GM19240 (cell line): ENCODE data around the gene TMEM212.
A peak's percentile ranks its signal among the peaks of the same experiment; 100 is the strongest.

ENCODE experiments used
- DNase-seq: peaks from one replicate; pipeline ENCODE4 v3.0.0; 2011; ENCODE audit warnings: low spot score; ENCODE audit not compliant: insufficient read length

TMEM212 gene

DNA sequence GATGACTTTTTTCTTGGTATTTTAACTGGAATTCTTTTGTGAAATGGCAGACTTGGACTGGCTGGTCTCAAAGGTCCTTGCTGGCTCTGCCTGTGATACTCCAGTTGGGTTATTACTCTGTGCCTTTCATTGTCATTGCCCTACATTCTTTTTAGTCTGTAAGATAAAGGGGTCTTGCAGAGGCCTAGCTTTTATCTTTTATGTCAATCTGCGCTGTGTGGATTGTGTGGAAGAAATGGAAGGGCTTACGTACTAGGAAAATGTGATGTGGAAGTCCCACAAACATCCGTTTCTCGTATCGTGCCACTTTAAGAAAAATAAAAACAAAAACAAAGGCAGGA lies 8.7 kb upstream of the TMEM212 start:
- no peak for DNase-seq

- DNase-seq: no peak
Measured at GRCh38 chr3:171835116-171835515, 8.0 kb upstream of the TMEM212 start.

DNA sequence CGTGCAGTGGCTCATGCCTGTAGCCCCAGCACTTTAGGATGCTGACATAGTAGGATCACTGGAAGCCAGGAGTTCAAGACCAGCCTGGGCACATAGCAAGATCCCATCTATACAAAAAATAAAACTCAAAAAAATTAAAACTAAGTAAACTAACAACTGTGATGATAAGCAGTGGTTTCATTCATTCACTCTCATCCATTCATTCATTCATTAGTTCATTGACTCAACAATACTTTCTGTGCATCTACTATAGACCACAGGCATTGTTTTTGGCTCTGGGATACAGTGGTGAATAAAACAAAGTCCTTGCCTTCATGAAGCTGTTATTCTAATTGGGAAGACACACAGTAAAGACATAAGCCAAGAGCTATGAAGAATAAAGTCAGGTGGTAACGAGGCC lies 7.5 kb upstream of the TMEM212 start:
- no peak for DNase-seq

DNA sequence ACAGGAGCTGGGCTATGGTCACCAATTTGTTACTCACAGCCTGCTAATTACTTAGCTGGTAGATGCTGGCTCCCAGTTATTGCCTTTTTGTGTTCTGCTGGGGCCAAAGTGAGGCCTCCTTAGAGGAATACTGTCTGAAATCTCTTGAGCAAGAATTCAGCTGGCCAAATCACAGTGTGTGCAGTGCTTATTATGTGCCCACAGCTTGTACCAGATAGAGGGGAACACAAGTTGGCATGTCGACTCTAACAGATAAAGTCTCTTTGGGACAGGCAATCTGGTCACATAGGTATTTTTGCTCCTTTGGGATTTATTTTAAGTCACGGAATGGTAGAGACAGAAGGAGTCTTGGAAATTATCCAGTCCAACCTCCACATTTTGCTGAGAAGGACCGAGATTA lies 6.3 kb upstream of the TMEM212 start:
- DNase-seq: no peak

DNA sequence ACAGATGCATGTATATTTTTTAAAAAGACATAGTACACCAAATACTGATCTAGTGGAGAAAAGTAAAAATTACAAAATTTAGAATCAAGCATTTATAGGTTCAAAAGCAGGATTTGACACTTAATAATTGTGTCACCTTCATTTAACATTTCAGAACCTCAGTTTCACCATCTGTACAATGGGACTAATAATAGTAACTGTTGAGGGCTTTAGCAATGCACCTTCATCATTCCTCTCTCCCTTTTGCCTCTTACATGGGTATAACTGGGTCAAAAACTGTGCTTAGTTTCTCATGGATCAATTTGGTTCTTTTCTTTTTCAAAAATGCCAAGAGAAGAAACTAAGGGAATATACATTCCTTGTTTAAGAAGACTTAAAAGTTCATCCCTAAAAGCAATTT lies 5.5 kb upstream of the TMEM212 start:
- no peak for DNase-seq

GRCh38 chr3:171838218-171838720 lies 4.9 kb upstream of the TMEM212 start:
- no peak for DNase-seq

DNA sequence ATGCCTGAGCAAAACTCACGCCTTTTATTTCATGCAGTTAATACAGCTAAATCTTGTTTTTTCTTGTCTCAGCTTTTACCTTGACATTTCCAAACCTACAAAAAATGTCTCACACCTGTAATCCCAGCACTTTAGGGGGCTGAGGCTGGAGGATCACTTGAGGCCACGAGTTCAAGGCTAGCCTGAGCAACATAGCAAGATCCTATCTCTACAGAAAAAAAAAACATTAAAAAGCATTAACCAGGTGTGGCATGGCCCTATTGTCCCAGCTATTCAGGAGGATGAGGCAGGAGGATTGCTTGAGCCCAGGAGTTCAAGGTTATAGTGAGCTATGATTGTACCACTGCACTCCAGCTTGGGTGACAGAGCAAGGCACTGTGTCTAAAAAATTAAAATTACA lies 3.9 kb upstream of the TMEM212 start:
- no peak for DNase-seq

- no peak for DNase-seq
Measured at GRCh38 chr3:171840445-171840810, 2.7 kb upstream of the TMEM212 start.

DNA sequence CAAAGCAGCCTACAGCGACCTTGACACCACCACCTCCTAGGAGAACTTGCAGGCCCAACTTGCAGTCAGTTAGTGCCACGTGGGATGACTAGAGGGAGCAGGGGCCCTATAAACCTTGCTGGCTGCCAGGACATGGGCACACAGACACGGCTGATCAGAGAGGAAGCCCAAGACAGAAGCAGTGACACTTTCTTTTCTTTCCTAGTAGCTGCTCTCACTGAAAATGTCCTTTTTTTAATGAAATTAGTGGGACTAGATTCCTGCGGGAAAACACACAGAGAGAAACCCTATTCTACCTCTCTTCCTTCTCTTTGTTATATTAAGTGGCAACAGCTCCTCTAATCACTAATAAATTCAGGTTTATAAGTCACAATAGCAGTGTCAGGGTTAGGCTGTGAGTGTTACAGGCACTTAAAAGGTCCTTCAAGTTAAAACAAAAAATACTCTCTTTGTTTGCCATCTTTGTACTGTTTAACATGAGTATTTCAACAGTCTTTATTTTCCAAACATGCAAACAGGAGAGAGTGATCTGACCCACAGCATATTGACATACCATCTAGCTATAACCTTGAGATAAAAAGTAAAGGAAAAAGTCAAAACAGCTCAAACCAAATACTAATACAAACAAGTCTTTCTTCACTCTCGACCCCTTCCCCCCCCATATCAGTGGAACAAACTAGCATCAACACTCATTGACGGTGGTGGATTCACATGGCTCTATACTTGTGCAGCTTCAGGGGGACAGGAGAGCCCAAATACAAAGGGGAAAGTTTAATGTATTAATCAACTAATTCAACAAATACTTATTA lies 2.1 kb upstream of the TMEM212 start:
- DNase-seq: no peak

- DNase-seq: no peak
Measured at GRCh38 chr3:171841620-171842000, 1.5 kb upstream of the TMEM212 start.

GRCh38 chr3:171844873-171845272 lies 1.7 kb downstream of the TMEM212 start:
- no peak for DNase-seq

GRCh38 chr3:171845481-171846284 lies 2.5 kb downstream of the TMEM212 start:
- DNase-seq: no peak

- peak; percentile 19 for DNase-seq
Measured at GRCh38 chr3:171846597-171846996, 3.4 kb downstream of the TMEM212 start.

DNA sequence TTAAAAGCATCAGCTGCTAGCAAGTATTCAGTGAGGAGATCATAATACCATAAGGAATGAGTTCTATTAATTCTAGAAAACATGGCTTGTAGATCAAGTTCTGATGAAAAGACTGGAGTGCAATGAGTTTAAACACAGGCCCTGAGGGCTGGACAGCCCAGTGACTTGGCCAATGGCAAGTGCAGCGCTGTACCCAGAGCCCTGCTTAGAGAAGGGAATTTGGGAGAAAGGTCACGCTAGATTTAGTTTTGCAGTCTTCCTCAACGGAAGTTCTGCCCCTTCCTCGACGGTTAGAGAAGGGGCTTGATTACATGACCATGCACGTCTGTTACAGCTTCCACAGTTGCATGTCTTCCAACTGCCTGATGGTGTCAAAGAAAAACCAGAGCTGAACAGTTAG lies 4.0 kb downstream of the TMEM212 start:
- DNase-seq: no peak

DNA sequence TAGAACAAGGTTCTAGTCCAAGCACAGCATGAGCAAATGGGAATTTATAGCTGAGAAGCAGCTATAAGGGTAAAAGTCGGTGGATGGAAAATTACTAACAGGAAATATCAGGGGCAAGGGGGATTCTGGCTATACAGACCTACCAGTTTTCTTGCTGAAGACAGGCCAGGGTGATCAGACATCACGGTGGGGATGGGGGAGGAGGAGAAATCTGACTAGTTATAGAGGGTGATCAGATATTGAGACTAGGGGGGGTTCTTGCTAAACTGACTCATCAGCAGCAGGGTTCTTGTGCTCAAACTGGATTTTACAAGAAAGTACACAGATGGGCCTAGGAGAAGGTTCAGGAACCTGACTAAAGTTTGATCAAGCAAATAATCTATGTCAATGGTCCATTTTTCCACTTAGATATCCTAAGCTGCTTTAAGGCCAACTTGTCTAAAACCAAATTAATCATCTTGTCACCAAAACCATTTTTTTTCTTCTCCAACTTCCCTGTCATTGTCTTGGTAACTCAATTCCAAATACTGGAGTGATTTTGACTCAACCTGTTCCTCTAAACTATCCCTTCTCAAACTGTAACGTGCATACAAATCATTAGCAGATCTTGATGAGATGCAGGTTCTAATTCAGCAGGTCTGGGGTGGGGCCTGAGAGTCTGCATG lies 4.6 kb downstream of the TMEM212 start:
- no peak for DNase-seq

GRCh38 chr3:171849617-171850319 lies 6.6 kb downstream of the TMEM212 start:
- no peak for DNase-seq

GRCh38 chr3:171850320-171850959 lies 7.3 kb downstream of the TMEM212 start:
- no peak for DNase-seq

GRCh38 chr3:171850960-171851659 lies 8.0 kb downstream of the TMEM212 start:
- DNase-seq: no peak

DNA sequence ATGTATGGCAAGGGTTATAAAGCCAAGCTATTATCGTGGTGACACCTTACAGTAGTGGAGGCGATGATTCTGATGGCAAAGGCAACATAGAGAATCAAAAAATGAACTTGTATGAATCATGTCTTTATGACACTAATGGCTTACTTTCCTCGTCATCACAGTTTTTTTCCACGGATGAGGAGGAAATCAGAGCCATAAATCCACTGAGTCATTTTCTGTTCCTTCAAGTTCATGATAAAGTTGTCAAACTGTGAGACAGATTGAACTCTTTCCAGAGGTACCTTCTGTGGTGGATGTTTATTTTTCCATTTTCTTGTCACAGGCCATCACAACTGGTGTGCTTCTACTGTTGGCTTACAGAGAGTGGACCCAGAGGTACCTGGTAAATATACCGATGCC lies 8.5 kb downstream of the TMEM212 start:
- DNase-seq: no peak

- no peak for DNase-seq
Measured at GRCh38 chr3:171854649-171855305, 11.6 kb downstream of the TMEM212 start.
